ENCODE measurements around the gene LTA.

LTA gene

DNA sequence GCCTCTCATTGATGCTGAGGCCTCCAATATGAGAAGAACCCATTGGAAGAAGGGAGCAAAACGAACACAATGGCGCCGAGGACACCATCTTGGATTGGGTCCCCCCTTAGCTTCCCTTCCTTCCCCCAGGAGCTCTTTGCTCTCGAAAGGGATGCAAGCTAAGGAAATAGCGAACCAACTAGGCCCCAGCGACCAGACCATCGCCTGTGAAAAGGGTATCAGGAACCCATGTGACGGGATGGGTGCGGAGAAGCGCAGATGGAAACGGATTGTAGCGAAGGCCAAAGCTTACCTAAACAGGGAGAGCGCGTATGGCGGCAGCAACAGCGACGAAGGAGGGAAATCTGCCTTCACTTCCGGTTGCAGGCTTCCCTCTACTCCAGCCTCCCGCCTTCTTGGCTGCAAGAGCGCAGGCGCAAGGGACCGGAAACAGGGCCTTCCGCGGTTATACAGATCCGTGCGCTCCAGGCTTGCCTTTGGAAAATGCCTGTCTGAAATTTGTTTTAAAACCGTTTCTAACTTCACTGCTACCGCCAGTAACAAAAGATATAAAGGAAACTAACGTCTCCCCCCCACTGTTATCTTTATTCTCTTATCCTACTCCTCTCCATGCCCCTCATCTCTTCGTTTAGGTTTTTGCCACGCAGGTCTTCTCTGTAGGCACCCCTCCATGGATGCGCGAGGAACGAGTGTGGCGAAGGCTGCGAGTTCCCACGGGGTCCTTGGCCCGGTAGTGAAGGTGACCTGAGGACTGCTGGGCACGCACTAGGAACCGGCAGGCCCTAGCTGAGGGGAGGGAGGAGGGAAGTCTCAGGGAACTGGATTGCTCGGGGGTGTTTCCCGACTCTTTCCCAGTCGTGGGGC lies 30.2 kb upstream of the LTA start, which contains the start of gene DDX39B:
Gene DDX39B (minus strand): TSS at position 346 of the 864 bp plus-strand sequence. CDS start 1,471 bp downstream, outside the sequence.
- Histone ChIP-seq H3K27me3 (ENCODE audit: control insufficient read depth in 5 of 5, insufficient read depth in 4 of 5, low read length in 5 of 5) (peaks cover 0 to 4% (median 0%) of the 10 kb centered on the region in 5 donors), H3K4me1 (ENCODE audit: control insufficient read depth in 5 of 5, insufficient read depth in 5 of 5, low read length in 5 of 5) (peaks cover 14 to 48% (median 43%) of the 10 kb centered on the region in 5 donors), H3K9ac (ENCODE audit: low read length in 5 of 5) (peak within 1 kb of the TSS; percentile 86 to 99 (median 98)), H3K36me3 (ENCODE audit: control insufficient read depth in 5 of 5, insufficient read depth in 5 of 5, low read length in 5 of 5) (peaks cover 9 to 32% (median 31%) of the 10 kb centered on the region in 5 donors), H3K27ac (ENCODE audit: low read depth, low read length) (peak within 1 kb of the TSS; percentile 96), H3K9me3 (ENCODE audit: control insufficient read depth in 5 of 5, low read length in 5 of 5) (no peaks in the 10 kb centered on the region), H3K4me3 (ENCODE audit: low read depth in 1 of 5, low read length in 5 of 5) (peak within 1 kb of the TSS; percentile 76 to 100 (median 99))

GRCh38 chr6:31543639-31544038 lies 28.4 kb upstream of the LTA start:
- Histone ChIP-seq H3K27ac (ENCODE audit: low read depth, low read length) (peak overlapping the region; percentile 96), H3K4me3 (ENCODE audit: low read depth in 1 of 5, low read length in 5 of 5) (no peak overlapping the region), H3K9me3 (ENCODE audit: control insufficient read depth in 5 of 5, low read length in 5 of 5) (no peaks in the 10 kb centered on the region), H3K36me3 (ENCODE audit: control insufficient read depth in 5 of 5, insufficient read depth in 5 of 5, low read length in 5 of 5) (peaks cover 5 to 20% (median 17%) of the 10 kb centered on the region in 5 donors), H3K9ac (ENCODE audit: low read length in 5 of 5) (peak overlapping the region in 1 of 5 donors; percentile 23), H3K4me1 (ENCODE audit: control insufficient read depth in 5 of 5, insufficient read depth in 5 of 5, low read length in 5 of 5) (peaks cover 18 to 55% (median 53%) of the 10 kb centered on the region in 5 donors), H3K27me3 (ENCODE audit: control insufficient read depth in 5 of 5, insufficient read depth in 4 of 5, low read length in 5 of 5) (peaks cover 0 to 4% (median 0%) of the 10 kb centered on the region in 5 donors)

DNA sequence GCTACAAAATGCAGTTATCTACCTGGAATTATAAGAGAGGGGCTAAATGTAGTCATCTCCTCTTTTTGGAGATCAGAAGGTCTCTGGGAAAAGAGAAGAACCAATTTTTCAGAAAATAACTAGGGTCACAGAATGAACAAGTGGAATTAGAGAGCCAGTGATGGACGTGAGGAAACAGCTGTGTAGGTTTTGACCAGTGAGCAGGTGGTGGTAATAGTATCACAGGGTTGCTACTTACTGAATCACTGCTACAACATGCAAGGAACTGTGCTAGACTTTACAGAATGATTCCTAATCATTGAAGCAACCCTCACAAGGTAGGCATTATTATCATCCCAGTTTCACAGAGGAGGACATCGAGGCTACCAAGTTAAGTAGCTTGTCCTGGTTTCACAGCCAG lies 27.4 kb upstream of the LTA start:
- Histone ChIP-seq H3K4me3 (ENCODE audit: low read depth in 1 of 5, low read length in 5 of 5) (no peak overlapping the region), H3K27ac (ENCODE audit: low read depth, low read length) (no peak overlapping the region), H3K4me1 (ENCODE audit: control insufficient read depth in 5 of 5, insufficient read depth in 5 of 5, low read length in 5 of 5) (peaks cover 18 to 48% (median 45%) of the 10 kb centered on the region in 5 donors), H3K9ac (ENCODE audit: low read length in 5 of 5) (peak overlapping the region in 1 of 5 donors; percentile 14), H3K9me3 (ENCODE audit: control insufficient read depth in 5 of 5, low read length in 5 of 5) (no peaks in the 10 kb centered on the region), H3K36me3 (ENCODE audit: control insufficient read depth in 5 of 5, insufficient read depth in 5 of 5, low read length in 5 of 5) (peaks cover 5 to 20% (median 12%) of the 10 kb centered on the region in 5 donors), H3K27me3 (ENCODE audit: control insufficient read depth in 5 of 5, insufficient read depth in 4 of 5, low read length in 5 of 5) (peaks cover 0 to 4% (median 0%) of the 10 kb centered on the region in 5 donors)

DNA sequence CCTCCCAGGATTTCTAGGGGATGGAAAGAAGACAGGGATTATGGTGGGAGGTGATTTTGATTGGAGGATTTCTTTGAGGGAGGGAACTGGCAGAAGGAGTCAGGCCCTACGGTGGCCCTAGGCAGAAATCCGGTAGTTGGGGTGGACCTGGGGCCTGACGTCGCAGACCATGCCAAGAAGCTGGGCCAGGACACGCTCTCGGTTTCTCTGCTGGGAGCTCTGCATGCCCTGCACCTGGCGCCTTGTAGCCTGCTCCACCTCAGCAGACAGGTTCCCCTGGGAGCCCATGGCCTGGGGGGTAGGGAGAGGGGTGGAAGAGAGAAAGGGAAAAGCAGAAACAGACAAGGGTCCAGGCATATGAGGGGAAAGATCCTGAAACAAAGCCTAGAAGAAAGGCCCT lies 26.8 kb upstream of the LTA start:
- Histone ChIP-seq H3K4me1 (ENCODE audit: control insufficient read depth in 5 of 5, insufficient read depth in 5 of 5, low read length in 5 of 5) (peaks cover 16 to 42% (median 39%) of the 10 kb centered on the region in 5 donors), H3K27ac (ENCODE audit: low read depth, low read length) (no peak overlapping the region), H3K27me3 (ENCODE audit: control insufficient read depth in 5 of 5, insufficient read depth in 4 of 5, low read length in 5 of 5) (peaks cover 0 to 4% (median 0%) of the 10 kb centered on the region in 5 donors), H3K9ac (ENCODE audit: low read length in 5 of 5) (peak overlapping the region in 1 of 5 donors; percentile 20), H3K9me3 (ENCODE audit: control insufficient read depth in 5 of 5, low read length in 5 of 5) (no peaks in the 10 kb centered on the region), H3K4me3 (ENCODE audit: low read depth in 1 of 5, low read length in 5 of 5) (no peak overlapping the region), H3K36me3 (ENCODE audit: control insufficient read depth in 5 of 5, insufficient read depth in 5 of 5, low read length in 5 of 5) (peaks cover 4 to 19% (median 9%) of the 10 kb centered on the region in 5 donors)

DNA sequence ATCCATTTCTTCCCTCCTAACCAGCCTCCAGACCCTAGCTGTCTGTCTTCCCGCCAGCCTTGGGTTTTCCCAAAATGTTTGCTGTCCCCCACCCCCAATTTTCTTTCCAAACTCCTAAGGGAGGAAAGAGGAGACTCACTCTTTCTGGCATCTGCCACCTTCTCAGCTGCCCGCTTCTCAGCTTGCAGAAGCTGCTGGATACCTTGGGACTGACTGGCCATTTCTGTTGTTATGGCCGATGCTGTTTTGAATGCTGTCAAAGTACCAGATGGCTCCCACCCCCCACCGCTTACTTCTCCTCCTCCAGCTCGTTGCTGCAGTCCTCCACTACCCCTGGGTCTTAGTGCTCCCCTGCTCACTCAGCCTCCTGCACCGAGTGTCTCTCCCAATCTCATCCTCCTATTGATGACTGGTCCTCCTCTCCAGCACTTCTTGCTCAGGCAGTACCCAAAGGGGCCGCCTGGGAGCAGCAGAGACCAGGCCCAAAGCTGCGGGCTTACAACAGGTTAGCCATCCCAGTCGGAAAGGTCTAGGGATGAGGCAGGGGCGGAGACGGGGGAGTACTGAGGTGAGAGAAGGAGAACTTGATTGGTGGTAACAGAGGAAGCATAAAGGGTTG lies 25.6 kb upstream of the LTA start, which contains the start of gene ATP6V1G2:
Gene ATP6V1G2 (minus strand): TSS at position 270 of the 619 bp plus-strand sequence. CDS start 49 bp downstream, at position 221.
- Histone ChIP-seq H3K27ac (ENCODE audit: low read depth, low read length) (peak within 1 kb of the TSS; percentile 83), H3K27me3 (ENCODE audit: control insufficient read depth in 5 of 5, insufficient read depth in 4 of 5, low read length in 5 of 5) (peaks cover 0 to 4% (median 0%) of the 10 kb centered on the region in 5 donors), H3K36me3 (ENCODE audit: control insufficient read depth in 5 of 5, insufficient read depth in 5 of 5, low read length in 5 of 5) (peaks cover 4 to 28% (median 16%) of the 10 kb centered on the region in 5 donors), H3K9me3 (ENCODE audit: control insufficient read depth in 5 of 5, low read length in 5 of 5) (no peaks in the 10 kb centered on the region), H3K9ac (ENCODE audit: low read length in 5 of 5) (peak within 1 kb of the TSS; percentile 10 to 78 (median 73)), H3K4me3 (ENCODE audit: low read depth in 1 of 5, low read length in 5 of 5) (peak within 1 kb of the TSS; percentile 45 to 68 (median 60)), H3K4me1 (ENCODE audit: control insufficient read depth in 5 of 5, insufficient read depth in 5 of 5, low read length in 5 of 5) (peaks cover 15 to 33% (median 30%) of the 10 kb centered on the region in 5 donors)

- peak within 1 kb of the TSS; percentile 45 to 68 (median 60) for H3K4me3 ChIP-seq (ENCODE audit: low read depth in 1 of 5, low read length in 5 of 5)
- H3K27ac ChIP-seq (ENCODE audit: low read depth, low read length), result peak within 1 kb of the TSS; percentile 83
- H3K9me3 ChIP-seq (ENCODE audit: control insufficient read depth in 5 of 5, low read length in 5 of 5), result no peaks in the 10 kb centered on the region
- peaks cover 9 to 33% (median 28%) of the 10 kb centered on the region in 5 donors for H3K4me1 ChIP-seq (ENCODE audit: control insufficient read depth in 5 of 5, insufficient read depth in 5 of 5, low read length in 5 of 5)
- peaks cover 4 to 28% (median 16%) of the 10 kb centered on the region in 5 donors for H3K36me3 ChIP-seq (ENCODE audit: control insufficient read depth in 5 of 5, insufficient read depth in 5 of 5, low read length in 5 of 5)
- H3K9ac ChIP-seq (ENCODE audit: low read length in 5 of 5), result peak within 1 kb of the TSS; percentile 12 to 78 (median 73)
- peaks cover 0 to 2% (median 0%) of the 10 kb centered on the region in 5 donors for H3K27me3 ChIP-seq (ENCODE audit: control insufficient read depth in 5 of 5, insufficient read depth in 4 of 5, low read length in 5 of 5)
These were observed 24.9 kb upstream of the LTA start, which contains the start of gene NFKBIL1 for GRCh38 chr6:31546958-31547726. Gene NFKBIL1 (plus strand): TSS chr6:31547608. CDS start chr6:31547695, 87 bp downstream.

DNA sequence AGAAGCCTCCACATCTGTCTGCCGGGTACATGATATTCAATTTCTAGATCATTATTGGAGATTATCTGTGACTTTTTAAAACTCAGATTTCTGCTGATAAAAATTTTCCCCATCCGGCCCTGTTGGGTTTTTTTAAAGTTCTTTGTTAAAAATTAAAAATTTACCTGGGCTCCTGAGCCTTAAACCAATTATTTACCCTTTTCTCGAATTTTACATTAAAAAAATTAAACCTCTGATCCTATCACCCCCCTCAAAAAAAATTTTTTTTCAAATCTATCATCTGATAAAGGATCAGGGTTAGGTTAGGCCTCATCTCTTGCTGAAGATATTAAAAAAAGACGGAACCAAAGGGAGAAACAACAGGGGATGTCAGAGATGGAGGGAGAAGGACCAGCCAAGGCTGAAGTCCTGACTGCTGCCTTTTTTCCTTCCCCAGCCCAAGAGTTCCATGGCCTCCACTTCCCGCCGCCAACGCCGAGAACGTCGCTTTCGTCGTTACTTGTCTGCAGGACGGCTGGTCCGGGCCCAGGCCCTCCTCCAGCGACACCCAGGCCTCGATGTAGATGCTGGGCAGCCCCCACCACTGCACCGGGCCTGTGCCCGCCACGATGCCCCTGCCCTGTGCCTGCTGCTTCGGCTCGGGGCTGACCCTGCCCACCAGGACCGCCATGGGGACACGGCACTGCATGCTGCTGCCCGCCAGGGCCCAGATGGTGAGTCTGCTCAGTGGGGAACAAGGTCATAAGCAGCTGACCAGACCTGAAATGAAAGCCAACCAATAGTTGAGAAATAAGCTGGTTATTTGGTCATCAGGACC lies 24.2 kb upstream of the LTA start:
- peak overlapping the region; percentile 12 to 78 (median 73) for H3K9ac ChIP-seq (ENCODE audit: low read length in 5 of 5)
- no peaks in the 10 kb centered on the region for H3K27me3 ChIP-seq (ENCODE audit: control insufficient read depth in 5 of 5, insufficient read depth in 4 of 5, low read length in 5 of 5)
- peaks cover 4 to 28% (median 16%) of the 10 kb centered on the region in 5 donors for H3K36me3 ChIP-seq (ENCODE audit: control insufficient read depth in 5 of 5, insufficient read depth in 5 of 5, low read length in 5 of 5)
- H3K4me3 ChIP-seq (ENCODE audit: low read depth in 1 of 5, low read length in 5 of 5), result peak overlapping the region; percentile 44 to 68 (median 45)
- H3K27ac ChIP-seq (ENCODE audit: low read depth, low read length), result peak overlapping the region; percentile 83
- H3K9me3 ChIP-seq (ENCODE audit: control insufficient read depth in 5 of 5, low read length in 5 of 5), result no peaks in the 10 kb centered on the region
- H3K4me1 ChIP-seq (ENCODE audit: control insufficient read depth in 5 of 5, insufficient read depth in 5 of 5, low read length in 5 of 5), result peaks cover 5 to 27% (median 21%) of the 10 kb centered on the region in 5 donors

GRCh38 chr6:31548544-31548873 lies 23.6 kb upstream of the LTA start:
- Histone ChIP-seq H3K4me3 (ENCODE audit: low read depth in 1 of 5, low read length in 5 of 5) (peak overlapping the region in 2 of 5 donors; percentile 45 to 60), H3K9ac (ENCODE audit: low read length in 5 of 5) (peak overlapping the region in 3 of 5 donors; percentile 12 to 77 (median 36)), H3K9me3 (ENCODE audit: control insufficient read depth in 5 of 5, low read length in 5 of 5) (no peaks in the 10 kb centered on the region), H3K36me3 (ENCODE audit: control insufficient read depth in 5 of 5, insufficient read depth in 5 of 5, low read length in 5 of 5) (peaks cover 4 to 31% (median 16%) of the 10 kb centered on the region in 5 donors), H3K27ac (ENCODE audit: low read depth, low read length) (peak overlapping the region; percentile 83), H3K4me1 (ENCODE audit: control insufficient read depth in 5 of 5, insufficient read depth in 5 of 5, low read length in 5 of 5) (peaks cover 4 to 25% (median 21%) of the 10 kb centered on the region in 5 donors), H3K27me3 (ENCODE audit: control insufficient read depth in 5 of 5, insufficient read depth in 4 of 5, low read length in 5 of 5) (no peaks in the 10 kb centered on the region)
